GM18951 (cell line): ENCODE results near the gene SLC5A12.

ENCODE experiments used
- POLR2A ChIP-seq: IDR thresholded peaks from 4 replicates; pipeline ENCODE4 v1.6.1; 2011; ENCODE audit warnings: mild to moderate bottlenecking; ENCODE audit not compliant: insufficient read length, insufficient read depth; ENCODE audit errors: extremely low read depth
- in situ Hi-C: fragments of 300-500 bp; cut with MboI; formaldehyde crosslinking; loops from one replicate; pipeline ENCODE4 v1.12.0; 2022; ENCODE audit warnings: low sequenced_read_pairs, mixed read lengths, inconsistent platforms; ENCODE audit not compliant: unreplicated experiment

Gene SLC5A12, protein sequence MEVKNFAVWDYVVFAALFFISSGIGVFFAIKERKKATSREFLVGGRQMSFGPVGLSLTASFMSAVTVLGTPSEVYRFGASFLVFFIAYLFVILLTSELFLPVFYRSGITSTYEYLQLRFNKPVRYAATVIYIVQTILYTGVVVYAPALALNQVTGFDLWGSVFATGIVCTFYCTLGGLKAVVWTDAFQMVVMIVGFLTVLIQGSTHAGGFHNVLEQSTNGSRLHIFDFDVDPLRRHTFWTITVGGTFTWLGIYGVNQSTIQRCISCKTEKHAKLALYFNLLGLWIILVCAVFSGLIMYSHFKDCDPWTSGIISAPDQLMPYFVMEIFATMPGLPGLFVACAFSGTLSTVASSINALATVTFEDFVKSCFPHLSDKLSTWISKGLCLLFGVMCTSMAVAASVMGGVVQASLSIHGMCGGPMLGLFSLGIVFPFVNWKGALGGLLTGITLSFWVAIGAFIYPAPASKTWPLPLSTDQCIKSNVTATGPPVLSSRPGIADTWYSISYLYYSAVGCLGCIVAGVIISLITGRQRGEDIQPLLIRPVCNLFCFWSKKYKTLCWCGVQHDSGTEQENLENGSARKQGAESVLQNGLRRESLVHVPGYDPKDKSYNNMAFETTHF

DNA sequence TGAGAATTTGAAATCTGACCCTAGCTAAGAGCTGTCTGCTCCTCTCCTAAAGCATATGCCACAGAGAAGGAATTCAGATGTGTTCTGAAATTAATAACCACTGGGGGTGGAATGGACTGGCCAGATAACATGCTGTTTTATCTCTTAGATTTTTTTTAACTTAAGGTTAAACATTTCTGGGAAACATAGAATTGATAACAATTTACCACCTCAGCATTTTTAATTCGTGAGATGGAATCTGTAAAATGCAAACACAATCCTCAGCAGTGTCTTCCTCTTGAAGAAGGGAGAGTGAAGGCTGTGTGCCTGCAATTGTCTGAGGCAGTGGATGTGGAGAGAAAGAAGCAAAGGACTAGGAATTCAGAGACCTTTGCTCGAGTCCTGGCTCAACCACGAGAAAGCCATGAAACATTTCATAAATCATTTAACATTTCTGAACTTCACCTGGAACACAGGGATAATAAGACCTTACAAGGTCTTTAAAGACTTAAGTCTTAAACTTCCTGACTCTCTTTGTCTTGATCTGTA, at the start of gene SLC5A12:
SLC5A12 (minus strand) TSS at position 113 of the 528 bp plus-strand sequence. CDS start 346 bp downstream, outside the sequence.
- TF ChIP-seq POLR2A, result no peak
- in situ Hi-C loops, result no loop called here

DNA sequence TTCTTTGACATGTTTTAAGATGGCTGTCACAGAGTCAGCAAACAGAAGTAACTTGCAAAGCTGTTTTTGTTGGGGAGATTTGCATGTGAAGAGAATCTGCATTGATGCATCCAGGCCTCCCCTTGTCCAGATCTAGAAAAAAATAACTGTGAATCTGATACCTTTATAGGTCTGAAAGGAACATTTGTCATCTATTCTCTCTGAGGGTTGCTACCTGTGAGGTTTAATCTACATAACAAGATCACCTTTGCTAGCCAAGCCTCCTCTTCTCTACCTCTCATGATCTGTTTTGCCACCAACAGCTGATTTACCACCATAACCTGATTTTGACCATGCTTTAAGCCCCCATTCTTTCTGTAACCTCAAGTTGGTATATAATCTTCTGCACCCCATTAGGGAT, 47.2 kb upstream of the SLC5A12 start:
- in situ Hi-C loops, result loop anchor here (25.0 kb wide), 1 partner anchor 718 kb away; no protein-coding TSS in a partner anchor

GRCh38 chr11:26767060-26767459, 45.2 kb upstream of the SLC5A12 start:
- in situ Hi-C loops, result loop anchor here (25.0 kb wide), 1 partner anchor 720 kb away; no protein-coding TSS in a partner anchor
- TF ChIP-seq POLR2A, result no peak

More for the DNA sequence above, 47.2 kb upstream of the SLC5A12 start:
- TF ChIP-seq POLR2A, result no peak

GRCh38 chr11:26765323-26765722, 43.5 kb upstream of the SLC5A12 start:
- no peak for TF ChIP-seq POLR2A
- in situ Hi-C loops, result loop anchor here (25.0 kb wide), 1 partner anchor 722 kb away; no protein-coding TSS in a partner anchor

- in situ Hi-C loops, result loop anchor here (25.0 kb wide), 1 partner anchor 722 kb away; no protein-coding TSS in a partner anchor
- TF ChIP-seq POLR2A, result no peak
Observed at GRCh38 chr11:26764825-26765224, 43.0 kb upstream of the SLC5A12 start.

- TF ChIP-seq POLR2A, result no peak
- in situ Hi-C loops, result loop anchor here (25.0 kb wide), 1 partner anchor 723 kb away; no protein-coding TSS in a partner anchor
Observed at GRCh38 chr11:26764315-26764714, 42.5 kb upstream of the SLC5A12 start.

DNA sequence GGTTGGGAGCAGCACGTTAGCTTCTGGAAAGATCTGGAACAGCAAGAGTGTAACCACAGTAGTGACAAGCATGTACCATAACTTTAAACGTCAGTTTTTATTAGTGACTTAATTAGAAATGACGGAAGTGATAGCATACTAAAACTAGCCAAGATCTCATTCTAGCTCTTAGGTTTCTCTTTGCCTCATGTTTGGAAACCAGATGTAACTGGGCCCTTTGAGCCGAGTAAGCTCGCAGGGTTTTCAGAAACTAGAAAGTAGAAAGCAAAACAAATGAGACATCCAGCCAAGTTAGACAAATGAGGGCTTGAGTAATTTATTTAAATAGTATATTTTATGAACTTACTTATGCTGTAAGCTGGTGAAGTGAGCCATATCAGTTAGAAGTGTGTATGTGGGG, 40.2 kb upstream of the SLC5A12 start:
- in situ Hi-C loops, result loop anchor here (25.0 kb wide), 1 partner anchor 725 kb away; no protein-coding TSS in a partner anchor
- TF ChIP-seq POLR2A, result no peak

- no peak for TF ChIP-seq POLR2A
- in situ Hi-C loops, result loop anchor here (25.0 kb wide), 1 partner anchor 726 kb away; no protein-coding TSS in a partner anchor
Observed at GRCh38 chr11:26761361-26761809, 39.5 kb upstream of the SLC5A12 start.

- TF ChIP-seq POLR2A, result no peak
Observed at GRCh38 chr11:26757995-26758394, 36.1 kb upstream of the SLC5A12 start.

GRCh38 chr11:26755762-26756161, 33.9 kb upstream of the SLC5A12 start:
- no peak for TF ChIP-seq POLR2A
- in situ Hi-C loops, result loop anchor here (25.0 kb wide), 1 partner anchor 732 kb away; no protein-coding TSS in a partner anchor

More at GRCh38 chr11:26757995-26758394, 36.1 kb upstream of the SLC5A12 start:
- in situ Hi-C loops, result loop anchor here (25.0 kb wide), 1 partner anchor 729 kb away; no protein-coding TSS in a partner anchor

DNA sequence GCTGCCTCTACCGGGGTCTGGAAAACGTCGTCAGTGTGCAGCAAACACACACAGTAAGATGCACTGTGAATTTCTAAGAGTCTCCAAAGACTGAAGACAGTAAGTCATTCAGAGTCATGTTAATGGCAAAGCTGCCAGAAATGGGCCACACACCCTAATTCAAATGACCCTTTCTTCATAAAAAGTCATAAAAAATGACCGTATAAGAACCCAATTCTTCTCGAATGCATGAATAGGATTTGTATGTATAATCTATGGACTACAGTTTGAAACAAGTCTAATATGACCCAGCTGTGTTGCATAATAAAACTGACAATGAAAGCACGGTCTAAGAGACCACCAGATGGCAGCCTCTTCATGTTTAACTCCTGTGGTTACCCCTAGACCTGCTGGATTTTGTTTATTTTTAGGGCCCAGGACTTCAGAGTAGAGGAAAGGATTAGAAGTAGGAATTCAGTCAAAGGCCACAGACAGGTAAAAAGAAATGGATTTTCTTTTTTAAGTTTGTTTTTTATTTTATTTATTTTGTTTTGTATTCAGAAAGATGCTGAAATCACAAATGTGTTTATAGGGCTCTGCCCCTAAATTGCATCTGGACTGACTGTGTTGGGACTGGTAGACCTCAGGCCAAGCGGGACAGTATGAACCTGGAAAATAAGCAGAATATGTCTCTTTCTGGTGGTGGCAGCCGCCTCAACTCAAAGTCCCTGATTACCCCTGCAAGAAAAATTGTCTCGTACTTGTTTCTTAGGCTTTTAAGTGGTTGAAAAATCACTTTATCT, 32.1 kb upstream of the SLC5A12 start:
- TF ChIP-seq POLR2A, result no peak
- in situ Hi-C loops, result loop anchor here (25.0 kb wide), 1 partner anchor 733 kb away; no protein-coding TSS in a partner anchor

- no peak for TF ChIP-seq POLR2A
- in situ Hi-C loops, result loop anchor here (25.0 kb wide), 1 partner anchor 737 kb away; no protein-coding TSS in a partner anchor
Observed at GRCh38 chr11:26749927-26750326, 28.1 kb upstream of the SLC5A12 start.
